ENCODE measurements around the gene SIMC1. TPM values are rescaled to one million over a fixed set of nuclear protein-coding genes. Genes with fewer than 3 reads are reported as not detected.

SIMC1 gene
- total RNA-seq, 1 experiment from 2014 or later, result 17.7 TPM

GRCh38 chr5:176384991-176385390 lies 146.8 kb downstream of the SIMC1 start:
- TF ChIP-seq CTCF (conservative IDR thresholded peaks at IDR 0.05), result no peak
- Histone ChIP-seq H2AK5ac (ENCODE audit: insufficient read length, low read length) (no peak overlapping the region), H4K20me1 (ENCODE audit: control insufficient read depth, insufficient read depth, insufficient read length) (no peaks in the 10 kb centered on the region), H4K91ac (ENCODE audit: insufficient read length, low read depth, low read length) (no peak overlapping the region), H3K56ac (ENCODE audit: insufficient read length, low read depth, low read length) (no peak overlapping the region), H3K4me1 (ENCODE audit: insufficient read depth, low read length) (no peaks in the 10 kb centered on the region), H2BK20ac (ENCODE audit: low read depth, low read length, poor library complexity, severe bottlenecking) (no peak overlapping the region), H3T11ph (ENCODE audit: low read length) (no peak overlapping the region), H3K9me3 (ENCODE audit: control insufficient read depth, low read depth, low read length) (no peaks in the 10 kb centered on the region), H2AFZ (ENCODE audit: low read length) (no peak overlapping the region), H3K4me2 (ENCODE audit: insufficient read depth, insufficient read length, low read length) (no peak overlapping the region), H2BK12ac (ENCODE audit: insufficient read length, low read depth, low read length) (no peak overlapping the region), H3K18ac (ENCODE audit: insufficient read length, low read depth, low read length) (no peak overlapping the region), H3K9ac (ENCODE audit: extremely low read depth, insufficient read length, low read length) (no peak overlapping the region), H4K5ac (ENCODE audit: insufficient read length, low read depth, low read length) (no peak overlapping the region), H4K8ac (replicated peaks; ENCODE audit: insufficient read length, low read depth, low read length) (no peak overlapping the region), H2BK120ac (ENCODE audit: low read depth, low read length, poor library complexity, severe bottlenecking) (no peak overlapping the region), H3K79me1 (ENCODE audit: insufficient read depth, low read depth, low read length, poor library complexity, severe bottlenecking) (no peaks in the 10 kb centered on the region), H2BK15ac (ENCODE audit: low read depth, low read length) (no peak overlapping the region), H3K27ac (ENCODE audit: insufficient read length, low read depth, low read length) (no peak overlapping the region), H3K79me2 (ENCODE audit: insufficient read depth, low read length) (peaks cover 8% of the 10 kb centered on the region; the same call in 1 of the 2 replicates), H3K14ac (ENCODE audit: insufficient read depth, low read length) (no peak overlapping the region), H3K23me2 (ENCODE audit: insufficient read length, low read depth, low read length, poor library complexity, severe bottlenecking) (peaks cover 7% of the 10 kb centered on the region), H3K27me3 (ENCODE audit: insufficient read depth, low read length) (no peaks in the 10 kb centered on the region), H3K4ac (ENCODE audit: low read depth, low read length) (no peak overlapping the region), H3K23ac (ENCODE audit: insufficient read length, low read depth, low read length) (no peak overlapping the region), H2BK5ac (ENCODE audit: insufficient read length, low read length) (no peak overlapping the region)
- peaks cover 35 to 75% (median 43%) of the 10 kb centered on the region in 3 experiments for H3K36me3 Mint-ChIP-seq (ENCODE audit: insufficient read depth in 1 of 3, low read depth in 3 of 3)
- no peak overlapping the region for H3K27ac Mint-ChIP-seq
- H3K4me3 Mint-ChIP-seq, result no peak overlapping the region
- no CpG with 5 or more reads among the region's 12 CpGs for WGBS (ENCODE audit: extremely low coverage, insufficient read length, low lambda C conversion rate)
- peaks cover 0 to 3% of the 10 kb centered on the region in 2 experiments; a peak in 1 of 5 replicates for H3K9me3 Mint-ChIP-seq
- H3K4me1 Mint-ChIP-seq, result peaks cover 12% of the 10 kb centered on the region in 2 experiments
- H3K27me3 Mint-ChIP-seq (ENCODE audit: low read depth), result no peaks in the 10 kb centered on the region
- DNase-seq, result no peak
